Ammon's horn (tissue), 1 donor: ENCODE measurements around the gene SERHL2.
"Not testable (repeated sequence)": the region's sequence is repeated elsewhere in the genome, so short reads cannot be mapped to it uniquely, and the experiment has no call there.

Experiments
- DNase-seq: peaks from one replicate; pipeline ENCODE4 v3.0.0-alpha.2; 2016; ENCODE audit warnings: low spot score

SERHL2 gene

GRCh38 chr22:42535082-42535731 lies 18.5 kb upstream of the SERHL2 start:
- not testable (repeated sequence) for DNase-seq

GRCh38 chr22:42536166-42536565 lies 17.6 kb upstream of the SERHL2 start:
- DNase-seq = no peak

- DNase-seq = not testable (repeated sequence)
Observed at GRCh38 chr22:42536634-42537033, 17.1 kb upstream of the SERHL2 start.

- DNase-seq = not testable (repeated sequence)
Observed at GRCh38 chr22:42537199-42537831, 16.4 kb upstream of the SERHL2 start.

- DNase-seq = not testable (repeated sequence)
Observed at GRCh38 chr22:42539236-42539771, 14.5 kb upstream of the SERHL2 start.

- DNase-seq = no peak
Observed at GRCh38 chr22:42544686-42545085, 9.1 kb upstream of the SERHL2 start.

GRCh38 chr22:42547562-42547961 lies 6.2 kb upstream of the SERHL2 start:
- DNase-seq = no peak

- not testable (repeated sequence) for DNase-seq
Observed at GRCh38 chr22:42548126-42548525, 5.6 kb upstream of the SERHL2 start.

GRCh38 chr22:42548597-42549330 lies 5.0 kb upstream of the SERHL2 start:
- DNase-seq = no peak

GRCh38 chr22:42549331-42550060 lies 4.3 kb upstream of the SERHL2 start:
- no peak for DNase-seq

- not testable (repeated sequence) for DNase-seq
Observed at GRCh38 chr22:42552294-42552647, 1.5 kb upstream of the SERHL2 start.

GRCh38 chr22:42560381-42560780 lies 6.6 kb downstream of the SERHL2 start:
- DNase-seq = no peak

GRCh38 chr22:42560781-42561180 lies 7.0 kb downstream of the SERHL2 start:
- no peak for DNase-seq

- DNase-seq = no peak
Observed at GRCh38 chr22:42561856-42562255, 8.1 kb downstream of the SERHL2 start.

GRCh38 chr22:42562279-42562678 lies 8.5 kb downstream of the SERHL2 start:
- no peak for DNase-seq

GRCh38 chr22:42562684-42563083 lies 8.9 kb downstream of the SERHL2 start:
- DNase-seq = no peak

GRCh38 chr22:42563943-42564342 lies 10.2 kb downstream of the SERHL2 start:
- not testable (repeated sequence) for DNase-seq

GRCh38 chr22:42564699-42565098 lies 10.9 kb downstream of the SERHL2 start:
- no peak for DNase-seq

GRCh38 chr22:42565956-42566355 lies 12.2 kb downstream of the SERHL2 start:
- no peak for DNase-seq

- DNase-seq = not testable (repeated sequence)
Observed at GRCh38 chr22:42567950-42568349, 14.2 kb downstream of the SERHL2 start.

- not testable (repeated sequence) for DNase-seq
Observed at GRCh38 chr22:42570580-42570979, 16.8 kb downstream of the SERHL2 start.

GRCh38 chr22:42571068-42571467 lies 17.3 kb downstream of the SERHL2 start:
- DNase-seq = not testable (repeated sequence)
